ENCODE results near the gene LMF1. TPM values are rescaled to one million over a fixed set of nuclear protein-coding genes. Genes with fewer than 3 reads are reported as not detected.

The LMF1 gene
- total and polyA plus RNA-seq, 9 of the 15 experiments (the other 6 are each of a cell fraction or from before 2014, with no cell fraction given) = 0.11 to 1.6 (median 0.55) TPM; not detected in 1

- H3K4me1 ChIP-seq (replicated peaks in 1 of 2; ENCODE audit: control insufficient read depth in 2 of 2, insufficient read depth in 2 of 2, low read length in 2 of 2) = peaks cover 4 to 44% of the 10 kb centered on the region in 2 experiments; a peak in 3 of 5 replicates
- ChIA-PET CTCF (ENCODE audit: low intra/inter-chr PET ratio) (no interaction called here), POLR2A (interaction anchor here (0.8 kb wide), 1 partner anchor 14 kb away, joined by 3 read pairs; no protein-coding TSS in a partner anchor)
- WGBS (ENCODE audit: insufficient coverage, low coverage, missing lambda C conversion rate) = 60% methylated on average over 8 of the region's 8 CpGs
- H3K27me3 ChIP-seq (ENCODE audit: control insufficient read depth in 2 of 2, insufficient read depth in 2 of 2, low read length in 2 of 2) = peaks cover 19 to 27% of the 10 kb centered on the region in 2 experiments
- no peak overlapping the region for H3K9ac ChIP-seq (ENCODE audit: insufficient read depth in 1 of 2, low read depth in 2 of 2, low read length in 2 of 2)
- no peak for ATAC-seq
- BruUV-seq (replicated peaks) = no TSS peak
- in situ Hi-C loops (cut with MboI) = no loop called here
- no peaks in the 10 kb centered on the region for H3K9me3 ChIP-seq (replicated peaks; ENCODE audit: control insufficient read depth, insufficient read depth, low read depth, low read length)
- H4K20me1 ChIP-seq (replicated peaks; ENCODE audit: control insufficient read depth, insufficient read depth, low read length) = peaks cover 5% of the 10 kb centered on the region; the same call in 1 of the 2 replicates
- H3K4me3 ChIP-seq = no peak overlapping the region
- H3K79me2 ChIP-seq (ENCODE audit: control insufficient read depth, insufficient read depth, low read length) = 0 out of 3 replicates have a peak, but pooled peaks cover 8% of the 10 kb centered on the region
- H3K27ac ChIP-seq (ENCODE audit: extremely low read depth, low read depth, low read length) = no peak overlapping the region
- no peaks in the 10 kb centered on the region; the same call in 2 of the 3 replicates for H3K36me3 ChIP-seq (ENCODE audit: control insufficient read depth, insufficient read depth, low read length)
- intact Hi-C loops (cut with micrococcal nuclease) = no loop called here
- DNase-seq (ENCODE audit: extremely low read depth in 1 of 4, low spot score in 3 of 4) = no peak
- FAIRE-seq = no peak
- no peak overlapping the region for H2AFZ ChIP-seq (ENCODE audit: low read depth, low read length)
- H3K9me1 ChIP-seq (ENCODE audit: control insufficient read depth, insufficient read depth, low read length) = no peaks in the 10 kb centered on the region
- no peak overlapping the region for H3K4me2 ChIP-seq (ENCODE audit: insufficient read depth, low read length)
- TF ChIP-seq SIN3A (IDR thresholded peaks at IDR 0.05; ENCODE audit: borderline replicate concordance in 2 of 2, control insufficient read depth in 1 of 2, low read depth in 2 of 2, low read length in 2 of 2) = no peak
- TF ChIP-seq, protein P1, sequence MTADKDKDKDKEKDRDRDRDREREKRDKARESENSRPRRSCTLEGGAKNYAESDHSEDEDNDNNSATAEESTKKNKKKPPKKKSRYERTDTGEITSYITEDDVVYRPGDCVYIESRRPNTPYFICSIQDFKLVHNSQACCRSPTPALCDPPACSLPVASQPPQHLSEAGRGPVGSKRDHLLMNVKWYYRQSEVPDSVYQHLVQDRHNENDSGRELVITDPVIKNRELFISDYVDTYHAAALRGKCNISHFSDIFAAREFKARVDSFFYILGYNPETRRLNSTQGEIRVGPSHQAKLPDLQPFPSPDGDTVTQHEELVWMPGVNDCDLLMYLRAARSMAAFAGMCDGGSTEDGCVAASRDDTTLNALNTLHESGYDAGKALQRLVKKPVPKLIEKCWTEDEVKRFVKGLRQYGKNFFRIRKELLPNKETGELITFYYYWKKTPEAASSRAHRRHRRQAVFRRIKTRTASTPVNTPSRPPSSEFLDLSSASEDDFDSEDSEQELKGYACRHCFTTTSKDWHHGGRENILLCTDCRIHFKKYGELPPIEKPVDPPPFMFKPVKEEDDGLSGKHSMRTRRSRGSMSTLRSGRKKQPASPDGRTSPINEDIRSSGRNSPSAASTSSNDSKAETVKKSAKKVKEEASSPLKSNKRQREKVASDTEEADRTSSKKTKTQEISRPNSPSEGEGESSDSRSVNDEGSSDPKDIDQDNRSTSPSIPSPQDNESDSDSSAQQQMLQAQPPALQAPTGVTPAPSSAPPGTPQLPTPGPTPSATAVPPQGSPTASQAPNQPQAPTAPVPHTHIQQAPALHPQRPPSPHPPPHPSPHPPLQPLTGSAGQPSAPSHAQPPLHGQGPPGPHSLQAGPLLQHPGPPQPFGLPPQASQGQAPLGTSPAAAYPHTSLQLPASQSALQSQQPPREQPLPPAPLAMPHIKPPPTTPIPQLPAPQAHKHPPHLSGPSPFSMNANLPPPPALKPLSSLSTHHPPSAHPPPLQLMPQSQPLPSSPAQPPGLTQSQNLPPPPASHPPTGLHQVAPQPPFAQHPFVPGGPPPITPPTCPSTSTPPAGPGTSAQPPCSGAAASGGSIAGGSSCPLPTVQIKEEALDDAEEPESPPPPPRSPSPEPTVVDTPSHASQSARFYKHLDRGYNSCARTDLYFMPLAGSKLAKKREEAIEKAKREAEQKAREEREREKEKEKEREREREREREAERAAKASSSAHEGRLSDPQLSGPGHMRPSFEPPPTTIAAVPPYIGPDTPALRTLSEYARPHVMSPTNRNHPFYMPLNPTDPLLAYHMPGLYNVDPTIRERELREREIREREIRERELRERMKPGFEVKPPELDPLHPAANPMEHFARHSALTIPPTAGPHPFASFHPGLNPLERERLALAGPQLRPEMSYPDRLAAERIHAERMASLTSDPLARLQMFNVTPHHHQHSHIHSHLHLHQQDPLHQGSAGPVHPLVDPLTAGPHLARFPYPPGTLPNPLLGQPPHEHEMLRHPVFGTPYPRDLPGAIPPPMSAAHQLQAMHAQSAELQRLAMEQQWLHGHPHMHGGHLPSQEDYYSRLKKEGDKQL (CRISPR knock-in tag; IDR thresholded peaks at IDR 0.05; ENCODE audit: borderline replicate concordance) = no peak
- TF ChIP-seq SMARCC2 (IDR thresholded peaks at IDR 0.05; ENCODE audit: low read depth) = no peak
- no peak for TF ChIP-seq ZNF280A (IDR thresholded peaks at IDR 0.05; ENCODE audit: low read depth, partially characterized antibody)
- no peak for TF ChIP-seq ZNF449 (CRISPR knock-in tag; IDR thresholded peaks at IDR 0.05)
- no peak for TF ChIP-seq JUNB (CRISPR knock-in tag; conservative IDR thresholded peaks at IDR 0.05)
- TF ChIP-seq BRD4 (IDR thresholded peaks at IDR 0.05) = no peak
- no peak for TF ChIP-seq ZSCAN32 (CRISPR knock-in tag; IDR thresholded peaks at IDR 0.05)
- TF ChIP-seq, protein P2, sequence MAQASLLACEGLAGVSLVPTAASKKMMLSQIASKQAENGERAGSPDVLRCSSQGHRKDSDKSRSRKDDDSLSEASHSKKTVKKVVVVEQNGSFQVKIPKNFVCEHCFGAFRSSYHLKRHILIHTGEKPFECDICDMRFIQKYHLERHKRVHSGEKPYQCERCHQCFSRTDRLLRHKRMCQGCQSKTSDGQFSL (CRISPR knock-in tag; IDR thresholded peaks at IDR 0.05) = no peak
- TF ChIP-seq, protein P2 (tag; IDR thresholded peaks at IDR 0.05) = no peak
- no peak for TF ChIP-seq SP1 (CRISPR knock-in tag; IDR thresholded peaks at IDR 0.05)
- no peak for TF ChIP-seq SMARCA4 (IDR thresholded peaks at IDR 0.05)
- no peak for TF ChIP-seq RBM17 (IDR thresholded peaks at IDR 0.05; ENCODE audit: borderline replicate concordance, low read depth, low read length)
Observed at GRCh38 chr16:968620-969019, 2.2 kb downstream of the LMF1 start.

Data from K562 (cell line).